Thyroid gland (tissue), 4 donors: ENCODE results near the gene TNNC2.

ENCODE experiments used
- CTCF ChIP-seq, 6 experiments: fragments of 200-600 bp in 3 of 6; fragments of 450-650 bp in 3 of 6; sonication (generic) in 3 of 6; IDR thresholded peaks; one replicate each; pipeline ENCODE4 v1.5.1; 2016 to 2019; ENCODE audit warnings: antibody characterized with exemption in 6 of 6, mild to moderate bottlenecking in 2 of 6, inconsistent platforms in 1 of 6, moderate library complexity in 1 of 6
- POLR2A ChIP-seq, 2 donors: fragments of 450-650 bp; IDR thresholded peaks; one replicate each; pipeline ENCODE4 v1.6.1; 2017; ENCODE audit warnings: antibody characterized with exemption in 2 of 2, mild to moderate bottlenecking in 2 of 2, moderate library complexity in 1 of 2

- TF ChIP-seq POLR2A (IDR thresholded peaks at IDR 0.05) (no peak), CTCF (IDR thresholded peaks at IDR 0.05) (no peak)
Observed at GRCh38 chr20:45818239-45818638, 8.9 kb downstream of the TNNC2 start.
